ENCODE results near the gene ARHGEF40.

Gene ARHGEF40

GRCh38 chr14:21070610-21071224, 613 bp downstream of the ARHGEF40 start:
- Histone ChIP-seq H3K27ac (replicated peaks) (peak overlapping the region; percentile 89), H3K27me3 (ENCODE audit: insufficient read depth, poor library complexity, severe bottlenecking) (no peaks in the 10 kb centered on the region), H3K4me3 (replicated peaks; ENCODE audit: insufficient read depth, low read length) (peak overlapping the region; percentile 77)
- peak; percentile 49 to 77 for DNase-seq (ENCODE audit: low read depth in 1 of 2, low spot score in 1 of 2)
- TF ChIP-seq CTCF (IDR thresholded peaks at IDR 0.05; ENCODE audit: insufficient read depth, low read length) (no peak), REST (IDR thresholded peaks at IDR 0.05; ENCODE audit: insufficient replicate concordance, low read depth) (peak; percentile 24), GABPA (IDR thresholded peaks at IDR 0.05; ENCODE audit: low read depth) (no peak)

- H3K27me3 ChIP-seq (ENCODE audit: insufficient read depth, poor library complexity, severe bottlenecking) = no peaks in the 10 kb centered on the region
- H3K4me3 ChIP-seq (replicated peaks; ENCODE audit: insufficient read depth, low read length) = peak overlapping the region; percentile 77
- peak overlapping the region; percentile 89 for H3K27ac ChIP-seq (replicated peaks)
- no peak for TF ChIP-seq REST (IDR thresholded peaks at IDR 0.05; ENCODE audit: insufficient replicate concordance, low read depth)
- TF ChIP-seq SPI1 (IDR thresholded peaks at IDR 0.05; ENCODE audit: borderline replicate concordance, low read depth) = peak; percentile 98
- no peak for TF ChIP-seq CTCF (IDR thresholded peaks at IDR 0.05; ENCODE audit: insufficient read depth, low read length)
- peak; percentile 46 for TF ChIP-seq POLR2AphosphoS5 (IDR thresholded peaks at IDR 0.05; ENCODE audit: low read depth)
- no peak for TF ChIP-seq GABPA (IDR thresholded peaks at IDR 0.05; ENCODE audit: low read depth)
- DNase-seq (ENCODE audit: low read depth in 1 of 2, low spot score in 1 of 2) = peak; percentile 94 to 96
These were observed 1.3 kb downstream of the ARHGEF40 start for GRCh38 chr14:21071225-21072030.

- DNase-seq (ENCODE audit: low read depth in 1 of 2, low spot score in 1 of 2) = peak; percentile 86 to 87
- Histone ChIP-seq H3K27ac (replicated peaks) (peak overlapping the region; percentile 89), H3K4me3 (replicated peaks; ENCODE audit: insufficient read depth, low read length) (peak overlapping the region; percentile 77), H3K27me3 (ENCODE audit: insufficient read depth, poor library complexity, severe bottlenecking) (no peaks in the 10 kb centered on the region)
- TF ChIP-seq GABPA (IDR thresholded peaks at IDR 0.05; ENCODE audit: low read depth) = no peak
- TF ChIP-seq REST (IDR thresholded peaks at IDR 0.05; ENCODE audit: insufficient replicate concordance, low read depth) = no peak
- TF ChIP-seq POLR2AphosphoS5 (IDR thresholded peaks at IDR 0.05; ENCODE audit: low read depth) = no peak
- TF ChIP-seq CTCF (IDR thresholded peaks at IDR 0.05; ENCODE audit: insufficient read depth, low read length) = no peak
- peak; percentile 12; the same call in 1 of the 2 replicates for TF ChIP-seq SPI1 (IDR thresholded peaks at IDR 0.05; ENCODE audit: borderline replicate concordance, low read depth)
These were observed 1.9 kb downstream of the ARHGEF40 start for GRCh38 chr14:21072031-21072473.

All from HL-60 (cell line).